Tibial nerve (tissue), 3 donors: Measurements from ENCODE around the gene GGTLC2.

Experiments
- CTCF ChIP-seq, 5 experiments: fragments of 200-600 bp in 3 of 5; fragments of 450-650 bp in 2 of 5; sonication (generic) in 3 of 5; IDR thresholded peaks; one replicate each; pipeline ENCODE4 v1.5.1; 2016 to 2019; ENCODE audit warnings: antibody characterized with exemption in 5 of 5, mild to moderate bottlenecking in 3 of 5, moderate library complexity in 2 of 5
- POLR2A ChIP-seq, 2 donors: fragments of 450-650 bp; IDR thresholded peaks; one replicate each; pipeline ENCODE4 v1.6.1; 2017; ENCODE audit warnings: antibody characterized with exemption in 2 of 2, mild to moderate bottlenecking in 2 of 2, moderate library complexity in 2 of 2

GRCh38 chr22:22618923-22619322 is 25.5 kb upstream of the GGTLC2 start:
- TF ChIP-seq POLR2A (IDR thresholded peaks at IDR 0.05) (no peak), CTCF (IDR thresholded peaks at IDR 0.05) (no peak)
